H1 (cell line): ENCODE data around the gene SPEM3. TPM values are rescaled to one million over a fixed set of nuclear protein-coding genes. Genes with fewer than 3 reads are reported as not detected.

Source experiments
- CTCF ChIA-PET: fragments of 300-600 bp; sonication (Branson Sonifier 250); formaldehyde crosslinking; loops from one replicate; lab custom pipeline; 2021; ENCODE audit not compliant: partially characterized antibody; lab: Charles Lee
- POLR2A ChIA-PET: fragments of 300-600 bp; sonication (Branson Sonifier 250); formaldehyde crosslinking; loops from one replicate; lab custom pipeline; 2021; ENCODE audit warnings: inconsistent platforms; ENCODE audit not compliant: partially characterized antibody; lab: Charles Lee
- DNase-seq, 2 experiments: peaks; one replicate each; pipeline versions ENCODE4 v3.0.0 to v3.0.0-alpha.2; 2010 to 2022; ENCODE audit warnings: low spot score in 2 of 2, low read depth in 1 of 2, mixed read lengths in 1 of 2
- FAIRE-seq: peaks from 2 replicates; lab custom pipeline; 2011; peaks lifted over from hg19 to GRCh38; lab: Jason Lieb, UNC
- H2AFZ ChIP-seq: 2 replicates; pipeline ENCODE4 v1.8.1; 2012; ENCODE audit warnings: low read length, inconsistent platforms
- H2AK5ac ChIP-seq: 2 replicates; pipeline ENCODE4 v1.6.1; 2013; ENCODE audit warnings: low read depth, low read length
- H2BK120ac ChIP-seq: replicated peaks from 2 replicates; pipeline ENCODE3; 2013; ENCODE audit warnings: low read depth, low read length, inconsistent platforms
- H2BK12ac ChIP-seq: 2 replicates; pipeline ENCODE4 v1.6.1; 2013; ENCODE audit warnings: low read depth, low read length
- H2BK15ac ChIP-seq: 2 replicates; pipeline ENCODE4 v1.6.1; 2013; ENCODE audit warnings: low read length
- H2BK20ac ChIP-seq: 2 replicates; pipeline ENCODE4 v1.6.1; 2013; ENCODE audit warnings: low read length
- H2BK5ac ChIP-seq: 2 replicates; pipeline ENCODE4 v1.6.1; 2013; ENCODE audit warnings: low read depth, low read length
- H3K14ac ChIP-seq: 2 replicates; pipeline ENCODE4 v1.6.1; 2013; ENCODE audit warnings: inconsistent platforms; ENCODE audit not compliant: insufficient read length
- H3K18ac ChIP-seq: 2 replicates; pipeline ENCODE4 v1.6.1; 2013; ENCODE audit warnings: low read length; ENCODE audit errors: extremely low read depth
- H3K23ac ChIP-seq: 2 replicates; pipeline ENCODE4 v1.6.1; 2013; ENCODE audit warnings: inconsistent platforms; ENCODE audit not compliant: insufficient read length
- H3K23me2 ChIP-seq: 2 replicates; pipeline ENCODE4 v1.6.1; 2013; ENCODE audit warnings: low read depth, low read length
- H3K27ac ChIP-seq: 2 replicates; pipeline ENCODE4 v1.6.1; 2011; ENCODE audit warnings: low read depth, low read length, inconsistent platforms
- H3K27me3 ChIP-seq, 4 experiments: replicated peaks in 1 of 4; 1 replicate in 1 of 4; 2 replicates in 3 of 4; pipeline versions ENCODE4 v1.6.1 to v1.8.1; 2011 to 2013; ENCODE audit warnings: low read length in 3 of 4, mild to moderate bottlenecking in 3 of 4, inconsistent platforms in 2 of 4, mixed read lengths in 2 of 4, moderate library complexity in 1 of 4; ENCODE audit not compliant: control insufficient read depth in 3 of 4, insufficient read depth in 3 of 4; ENCODE audit errors: extremely low read depth in 1 of 4
- H3K36me3 ChIP-seq, 4 experiments: 2 replicates each; pipeline versions ENCODE4 v1.6.1 to v1.8.1; 2011 to 2013; ENCODE audit warnings: mild to moderate bottlenecking in 4 of 4, low read length in 3 of 4, moderate library complexity in 2 of 4, control low read depth in 1 of 4, inconsistent platforms in 1 of 4; ENCODE audit not compliant: insufficient read depth in 4 of 4, control insufficient read depth in 2 of 4
- H3K4ac ChIP-seq: replicated peaks from 2 replicates; pipeline ENCODE3; 2013; ENCODE audit warnings: low read length, low read depth, mixed read lengths, inconsistent platforms; ENCODE audit not compliant: insufficient read length
- H3K4me1 ChIP-seq, 4 experiments: replicated peaks in 1 of 4; 1 replicate in 1 of 4; 2 replicates in 3 of 4; pipeline versions ENCODE4 v1.6.1 to v1.8.1; 2011 to 2013; ENCODE audit warnings: low read length in 3 of 4, inconsistent platforms in 2 of 4, mixed read lengths in 1 of 4; ENCODE audit not compliant: insufficient read depth in 4 of 4, control insufficient read depth in 3 of 4
- H3K4me2 ChIP-seq, 2 experiments: 2 replicates each; pipeline versions ENCODE4 v1.6.1 to v1.8.1; 2011 to 2013; ENCODE audit warnings: low read depth in 2 of 2, low read length in 2 of 2, control low read depth in 1 of 2, inconsistent platforms in 1 of 2, mild to moderate bottlenecking in 1 of 2; ENCODE audit not compliant: insufficient read depth in 1 of 2
- H3K4me3 ChIP-seq, 4 experiments: fragments of 200-600, 300-600 bp in 1 of 4; sonication (generic), shearing (Covaris generic), sonication (Bioruptor Twin) in 1 of 4; 2 replicates each; pipeline versions ENCODE4 v1.5.1 to v1.8.1; 2011 to 2016; ENCODE audit warnings: low read length in 4 of 4, low read depth in 3 of 4, control low read depth in 2 of 4, inconsistent platforms in 2 of 4, mild to moderate bottlenecking in 2 of 4, mixed read lengths in 1 of 4, moderate library complexity in 1 of 4; ENCODE audit not compliant: insufficient read depth in 2 of 4; ENCODE audit errors: extremely low read depth in 1 of 4
- H3K56ac ChIP-seq: replicated peaks from 2 replicates; pipeline ENCODE3; 2013; ENCODE audit warnings: low read depth, mild to moderate bottlenecking, mixed read lengths, low read length, inconsistent platforms; ENCODE audit not compliant: insufficient read length
- H3K79me1 ChIP-seq: 2 replicates; pipeline ENCODE4 v1.6.1; 2013; ENCODE audit warnings: low read depth, low read length, control low read depth
- H3K79me2 ChIP-seq, 2 experiments: 2 replicates each; pipeline versions ENCODE4 v1.6.1 to v1.8.1; 2012 to 2013; ENCODE audit warnings: low read length in 2 of 2, mild to moderate bottlenecking in 2 of 2, inconsistent platforms in 1 of 2; ENCODE audit not compliant: insufficient read depth in 2 of 2, control insufficient read depth in 1 of 2
- H3K9ac ChIP-seq, 4 experiments: replicated peaks in 1 of 4; 1 replicate in 1 of 4; 2 replicates in 3 of 4; pipeline versions ENCODE4 v1.6.1 to v1.8.1; 2011 to 2013; ENCODE audit warnings: low read depth in 3 of 4, low read length in 3 of 4, control low read depth in 2 of 4, mild to moderate bottlenecking in 2 of 4, moderate library complexity in 2 of 4, inconsistent platforms in 1 of 4; ENCODE audit errors: extremely low read depth in 1 of 4
- H3K9me3 ChIP-seq, 2 experiments: 2 replicates each; pipeline versions ENCODE4 v1.6.1 to v1.8.1; 2012 to 2013; ENCODE audit warnings: mild to moderate bottlenecking in 2 of 2, moderate library complexity in 2 of 2, control low read depth in 1 of 2, inconsistent platforms in 1 of 2, low read depth in 1 of 2, low read length in 1 of 2, mixed read lengths in 1 of 2; ENCODE audit not compliant: insufficient read depth in 2 of 2
- H4K20me1 ChIP-seq, 2 experiments: replicated peaks in 1 of 2; 2 replicates each; pipeline versions ENCODE3 to v1.8.1; 2011 to 2013; ENCODE audit warnings: inconsistent platforms in 2 of 2, low read length in 2 of 2, mild to moderate bottlenecking in 1 of 2; ENCODE audit not compliant: insufficient read depth in 2 of 2, control insufficient read depth in 1 of 2
- H4K5ac ChIP-seq: 2 replicates; pipeline ENCODE4 v1.6.1; 2013; ENCODE audit warnings: low read length, low read depth, mixed read lengths, inconsistent platforms; ENCODE audit not compliant: insufficient read length
- H4K8ac ChIP-seq: 2 replicates; pipeline ENCODE4 v1.8.0; 2013; ENCODE audit warnings: mild to moderate bottlenecking, moderate library complexity, low read length, inconsistent platforms; ENCODE audit not compliant: insufficient read depth; ENCODE audit errors: extremely low read depth
- H4K91ac ChIP-seq: replicated peaks from 2 replicates; pipeline ENCODE3; 2013; ENCODE audit warnings: low read length, mixed read lengths, inconsistent platforms; ENCODE audit not compliant: insufficient read length
- MAFK ChIP-seq: IDR thresholded peaks from 2 replicates; pipeline ENCODE4 v1.6.1; 2012; ENCODE audit warnings: low read depth, mild to moderate bottlenecking, improper control_type of control experiment, low read length
- NANOG ChIP-seq: IDR thresholded peaks from 2 replicates; pipeline ENCODE4 v1.6.1; 2011; ENCODE audit warnings: low read length, low read depth, mild to moderate bottlenecking, inconsistent platforms; ENCODE audit not compliant: insufficient read depth, poor library complexity, severe bottlenecking
- NRF1 ChIP-seq: IDR thresholded peaks from 2 replicates; pipeline ENCODE4 v1.6.1; 2011; ENCODE audit warnings: mild to moderate bottlenecking, low read depth, low read length, improper control_type of control experiment
- POLR2AphosphoS5 ChIP-seq: IDR thresholded peaks from 2 replicates; pipeline ENCODE4 v1.6.1; 2011; ENCODE audit warnings: low read depth, low read length
- RAD21 ChIP-seq, 2 experiments: IDR thresholded peaks in 1 of 2; conservative IDR thresholded peaks in 1 of 2; 2 replicates each; pipeline ENCODE4 v1.6.1; 2011; ENCODE audit warnings: low read depth in 2 of 2, low read length in 2 of 2, improper control_type of control experiment in 1 of 2, inconsistent platforms in 1 of 2, mild to moderate bottlenecking in 1 of 2, moderate library complexity in 1 of 2
- RNF2 ChIP-seq: fragments of 200-900, 300-1000 bp; sonication (generic); IDR thresholded peaks from 2 replicates; pipeline ENCODE4 v1.7.1; 2016; ENCODE audit warnings: borderline replicate concordance, low read depth, mild to moderate bottlenecking, antibody characterized with exemption, low read length; ENCODE audit not compliant: poor library complexity, severe bottlenecking; ENCODE audit errors: missing control alignments
- SP2 ChIP-seq: IDR thresholded peaks from 2 replicates; pipeline ENCODE4 v1.6.1; 2012; ENCODE audit warnings: mild to moderate bottlenecking, low read length, inconsistent platforms
- YY1 ChIP-seq: IDR thresholded peaks from 2 replicates; pipeline ENCODE4 v1.6.1; 2011; ENCODE audit warnings: low read depth, mild to moderate bottlenecking, low read length
- ZNF274 ChIP-seq: IDR thresholded peaks from 2 replicates; pipeline ENCODE4 v1.7.0; 2012; ENCODE audit warnings: low read length, borderline replicate concordance; ENCODE audit errors: extremely low read depth
- WGBS, 2 experiments: shearing (Covaris generic) in 1 of 2; methylation state at CpG; one replicate each; pipeline versions ENCODE4 v1.1.6 to v1.1.7; 2013 to 2015; ENCODE audit warnings: low lambda C conversion rate in 2 of 2, mixed read lengths in 2 of 2, inconsistent platforms in 1 of 2, low coverage in 1 of 2, missing lambda C conversion rate in 1 of 2; ENCODE audit not compliant: insufficient replicate concordance in 2 of 2, insufficient coverage in 1 of 2, insufficient read length in 1 of 2; ENCODE audit errors: extremely low coverage in 1 of 2, missing lambda C conversion rate in 1 of 2; 5-methylcytosine and 5-hydroxymethylcytosine counted together
- polyA plus RNA-seq, 7 experiments: library from polyadenylated mRNA; depleted of rRNA in 3 of 7; stranded (reverse) in 5 of 7; unstranded in 2 of 7; fragments of >200 nt in 5 of 7; fragments of 200-250 nt in 2 of 7; gene quantifications; 1 replicate in 5 of 7; 2 replicates in 1 of 7; 4 replicates in 1 of 7; pipeline versions ENCODE4 v1.2.1 to v1.2.3, GENCODE V29; 2011 to 2013; ENCODE audit warnings: missing spikeins in 2 of 7, mixed read lengths in 2 of 7
- total RNA-seq: library from RNA; stranded (reverse); fragmentation: NEBNext Ultra II Directional; extraction: Animal tissue kit (Norgen Biotek cat#: 25700); gene quantifications from 2 replicates; pipeline ENCODE4 v1.2.1, GENCODE V29; 2021
- TF ChIP-seq, protein P1 (sequence below): IDR thresholded peaks from 2 replicates; pipeline ENCODE4 v1.6.1; 2011; ENCODE audit warnings: low read depth, mild to moderate bottlenecking, low read length; ENCODE audit not compliant: insufficient read depth

SPEM3 gene
- total and polyA plus RNA-seq, 2 of the 8 experiments (the other 6 are each of a cell fraction or from before 2014, with no cell fraction given) = 0.02 TPM; not detected in 1

DNA sequence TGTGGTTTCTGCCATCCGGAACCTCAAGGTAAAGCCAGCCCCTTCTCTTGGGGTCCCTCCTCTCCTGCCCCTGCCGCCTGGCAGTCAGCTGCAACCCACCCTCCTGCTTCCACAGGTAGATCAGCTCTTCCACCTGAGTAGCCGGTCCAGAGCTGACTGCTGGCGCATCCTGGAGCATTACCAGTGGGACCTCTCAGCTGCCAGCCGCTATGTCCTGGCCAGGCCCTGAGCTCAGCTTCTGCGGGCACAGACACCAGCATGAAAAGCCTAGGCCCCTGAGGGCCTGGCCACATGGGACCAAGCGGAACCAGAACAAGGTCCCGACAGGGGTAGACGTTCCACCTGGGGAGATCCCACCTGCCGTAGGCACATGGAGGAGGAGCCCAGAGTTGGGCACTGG is 39.8 kb upstream of the SPEM3 start:
- H3K23me2 ChIP-seq = peaks cover 13% of the 10 kb centered on the region; the same call in 1 of the 2 replicates
- WGBS, 2 experiments = 87% methylated on average over 10 of the region's 10 CpGs; no CpG with 5 or more reads in 1 of the 2 experiments
- H3K36me3 ChIP-seq = peaks cover 0 to 30% (median 10%) of the 10 kb centered on the region in 4 experiments; a peak in 5 of 8 replicates
- TF ChIP-seq SP2 (no peak), RNF2 (no peak), POLR2AphosphoS5 (no peak), RAD21 (IDR thresholded peaks at IDR 0.05 in 1 of 2, conservative IDR thresholded peaks at IDR 0.05 in 1 of 2; ENCODE audit: low read depth in 2 of 2, low read length in 2 of 2) (no peak), YY1 (no peak), NRF1 (no peak), NANOG (no peak), ZNF274 (no peak), MAFK (no peak)
- TF ChIP-seq, protein P1, sequence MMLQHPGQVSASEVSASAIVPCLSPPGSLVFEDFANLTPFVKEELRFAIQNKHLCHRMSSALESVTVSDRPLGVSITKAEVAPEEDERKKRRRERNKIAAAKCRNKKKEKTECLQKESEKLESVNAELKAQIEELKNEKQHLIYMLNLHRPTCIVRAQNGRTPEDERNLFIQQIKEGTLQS = no peak
- H3K56ac ChIP-seq = no peak overlapping the region
- H3K79me1 ChIP-seq = no peaks in the 10 kb centered on the region; the same call in 1 of the 2 replicates
- no peak overlapping the region for H3K4me2 ChIP-seq
- H3K27me3 ChIP-seq = peaks cover 0 to under 1% (median under 1%) of the 10 kb centered on the region in 4 experiments; a peak in 2 of 7 replicates
- no peak overlapping the region for H2BK20ac ChIP-seq
- H3K79me2 ChIP-seq = no peaks in the 10 kb centered on the region
- H4K8ac ChIP-seq = no peak overlapping the region
- no peak overlapping the region for H4K91ac ChIP-seq
- H3K4me1 ChIP-seq = peaks cover 0 to 14% (median 6%) of the 10 kb centered on the region in 4 experiments; a peak in 6 of 7 replicates
- no peak overlapping the region for H3K4me3 ChIP-seq
- H3K9me3 ChIP-seq = no peaks in the 10 kb centered on the region
- no peak overlapping the region for H3K9ac ChIP-seq
- no peak overlapping the region for H3K27ac ChIP-seq
- H4K5ac ChIP-seq = no peak overlapping the region
- H2BK5ac ChIP-seq = no peak overlapping the region
- H3K23ac ChIP-seq = no peak overlapping the region
- no peak overlapping the region for H3K18ac ChIP-seq
- no peak overlapping the region for H2AK5ac ChIP-seq
- POLR2A ChIA-PET = interaction anchor here (0.7 to 1.6 kb wide), 6 partner anchors 8 to 75 kb away, joined by 3 to 10 read pairs (median 4); partner anchors contain the start of genes TMEM256 and TNK1
- H2BK12ac ChIP-seq = no peak overlapping the region
- FAIRE-seq (no peak), DNase-seq (no peak)
- no peak overlapping the region for H3K4ac ChIP-seq
- H3K14ac ChIP-seq = no peak overlapping the region
- peaks cover 2 to 10% of the 10 kb centered on the region in 2 experiments for H4K20me1 ChIP-seq
- H2AFZ ChIP-seq = no peak overlapping the region
- no peak overlapping the region for H2BK120ac ChIP-seq
- H2BK15ac ChIP-seq = no peak overlapping the region
- CTCF ChIA-PET = interaction anchor here (0.8 to 2.8 kb wide), 5 partner anchors 9 to 172 kb away, joined by 3 to 8 read pairs (median 4); partner anchors contain the start of genes KCTD11 and SENP3
